ENCODE data around the gene EMD.
"Not testable (repeated sequence)": the region's sequence is repeated elsewhere in the genome, so short reads cannot be mapped to it uniquely, and the experiment has no call there.

EMD gene

GRCh38 chrX:154372612-154373022, 6.5 kb upstream of the EMD start:
- no peak for DNase-seq

- peak; percentile 71 for DNase-seq
Measured at GRCh38 chrX:154373340-154374306, 5.5 kb upstream of the EMD start.

GRCh38 chrX:154374313-154375155, 4.6 kb upstream of the EMD start, which contains the start of gene FLNA:
Gene FLNA, minus strand, starts transcription at chrX:154374634. Its CDS starts 3,389 bp downstream, at chrX:154371245.
- peak; percentile 22 for DNase-seq

- DNase-seq, result no peak
Measured at GRCh38 chrX:154375156-154375504, 4.0 kb upstream of the EMD start.

GRCh38 chrX:154376774-154377173, 2.3 kb upstream of the EMD start:
- no peak for DNase-seq

- DNase-seq, result peak; percentile 19
Measured at GRCh38 chrX:154378059-154378798, 866 bp upstream of the EMD start.

- no peak for DNase-seq
Measured at GRCh38 chrX:154379569-154379951, 465 bp downstream of the EMD start.

GRCh38 chrX:154380153-154380552, 1.1 kb downstream of the EMD start:
- no peak for DNase-seq

GRCh38 chrX:154380787-154381186, 1.7 kb downstream of the EMD start:
- no peak for DNase-seq

- no peak for DNase-seq
Measured at GRCh38 chrX:154381271-154381670, 2.2 kb downstream of the EMD start.

- no peak for DNase-seq
Measured at GRCh38 chrX:154382483-154383069, 3.5 kb downstream of the EMD start.

- no peak for DNase-seq
Measured at GRCh38 chrX:154383359-154384283, 4.5 kb downstream of the EMD start.

GRCh38 chrX:154384284-154384892, 5.3 kb downstream of the EMD start:
- DNase-seq, result no peak

- DNase-seq, result not testable (repeated sequence)
Measured at GRCh38 chrX:154388094-154388493, 9.0 kb downstream of the EMD start.

GRCh38 chrX:154388649-154389048, 9.6 kb downstream of the EMD start:
- DNase-seq, result not testable (repeated sequence)

GRCh38 chrX:154389812-154390747, 11.0 kb downstream of the EMD start:
- not testable (repeated sequence) for DNase-seq

GRCh38 chrX:154396363-154396762, 17.3 kb downstream of the EMD start:
- not testable (repeated sequence) for DNase-seq

- DNase-seq, result peak; percentile 50
Measured at GRCh38 chrX:154396973-154397887, 18.1 kb downstream of the EMD start.
